ENCODE measurements around the gene MYO5B.

DNA sequence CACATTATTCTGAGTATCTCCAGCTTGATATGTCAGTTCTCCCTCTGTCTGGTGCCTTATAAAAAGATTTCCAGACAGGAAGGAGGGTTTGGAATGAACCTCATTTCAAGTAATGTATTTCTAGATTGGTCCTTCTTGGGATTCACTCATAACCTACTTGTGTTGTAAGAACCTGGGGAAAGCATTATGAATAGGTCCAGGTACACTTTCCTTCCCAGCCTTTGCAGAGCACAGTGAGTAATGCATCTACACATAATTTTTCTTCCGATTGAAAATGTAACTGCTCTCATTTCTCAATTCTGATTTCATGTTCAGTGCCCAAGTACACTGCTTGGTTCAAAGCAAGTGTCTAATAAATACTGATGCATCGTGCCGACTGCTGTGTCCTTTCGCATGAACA, 356.6 kb downstream of the MYO5B start:
- TF ChIP-seq, protein P1, sequence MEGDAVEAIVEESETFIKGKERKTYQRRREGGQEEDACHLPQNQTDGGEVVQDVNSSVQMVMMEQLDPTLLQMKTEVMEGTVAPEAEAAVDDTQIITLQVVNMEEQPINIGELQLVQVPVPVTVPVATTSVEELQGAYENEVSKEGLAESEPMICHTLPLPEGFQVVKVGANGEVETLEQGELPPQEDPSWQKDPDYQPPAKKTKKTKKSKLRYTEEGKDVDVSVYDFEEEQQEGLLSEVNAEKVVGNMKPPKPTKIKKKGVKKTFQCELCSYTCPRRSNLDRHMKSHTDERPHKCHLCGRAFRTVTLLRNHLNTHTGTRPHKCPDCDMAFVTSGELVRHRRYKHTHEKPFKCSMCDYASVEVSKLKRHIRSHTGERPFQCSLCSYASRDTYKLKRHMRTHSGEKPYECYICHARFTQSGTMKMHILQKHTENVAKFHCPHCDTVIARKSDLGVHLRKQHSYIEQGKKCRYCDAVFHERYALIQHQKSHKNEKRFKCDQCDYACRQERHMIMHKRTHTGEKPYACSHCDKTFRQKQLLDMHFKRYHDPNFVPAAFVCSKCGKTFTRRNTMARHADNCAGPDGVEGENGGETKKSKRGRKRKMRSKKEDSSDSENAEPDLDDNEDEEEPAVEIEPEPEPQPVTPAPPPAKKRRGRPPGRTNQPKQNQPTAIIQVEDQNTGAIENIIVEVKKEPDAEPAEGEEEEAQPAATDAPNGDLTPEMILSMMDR (IDR thresholded peaks at IDR 0.05; ENCODE audit: low read length), result no peak
- TF ChIP-seq EZH2phosphoT487 (IDR thresholded peaks at IDR 0.05; ENCODE audit: low read length) (no peak), EZH2 (optimal IDR thresholded peaks at IDR 0.05; ENCODE audit: low read depth, low read length) (no peak)
